K562 treated with DMSO at 1 percent for 12 hours (cell line): ENCODE data around the gene RTEL1. TPM values are rescaled to one million over a fixed set of nuclear protein-coding genes. Genes with fewer than 3 reads are reported as not detected.

Experiments used
- total RNA-seq: library from RNA; unstranded; fragments of 300-600 nt; gene quantifications from 2 replicates; pipeline ENCODE4 v1.2.3, GENCODE V29; 2022; ENCODE audit not compliant: insufficient read depth

The RTEL1 gene, protein sequence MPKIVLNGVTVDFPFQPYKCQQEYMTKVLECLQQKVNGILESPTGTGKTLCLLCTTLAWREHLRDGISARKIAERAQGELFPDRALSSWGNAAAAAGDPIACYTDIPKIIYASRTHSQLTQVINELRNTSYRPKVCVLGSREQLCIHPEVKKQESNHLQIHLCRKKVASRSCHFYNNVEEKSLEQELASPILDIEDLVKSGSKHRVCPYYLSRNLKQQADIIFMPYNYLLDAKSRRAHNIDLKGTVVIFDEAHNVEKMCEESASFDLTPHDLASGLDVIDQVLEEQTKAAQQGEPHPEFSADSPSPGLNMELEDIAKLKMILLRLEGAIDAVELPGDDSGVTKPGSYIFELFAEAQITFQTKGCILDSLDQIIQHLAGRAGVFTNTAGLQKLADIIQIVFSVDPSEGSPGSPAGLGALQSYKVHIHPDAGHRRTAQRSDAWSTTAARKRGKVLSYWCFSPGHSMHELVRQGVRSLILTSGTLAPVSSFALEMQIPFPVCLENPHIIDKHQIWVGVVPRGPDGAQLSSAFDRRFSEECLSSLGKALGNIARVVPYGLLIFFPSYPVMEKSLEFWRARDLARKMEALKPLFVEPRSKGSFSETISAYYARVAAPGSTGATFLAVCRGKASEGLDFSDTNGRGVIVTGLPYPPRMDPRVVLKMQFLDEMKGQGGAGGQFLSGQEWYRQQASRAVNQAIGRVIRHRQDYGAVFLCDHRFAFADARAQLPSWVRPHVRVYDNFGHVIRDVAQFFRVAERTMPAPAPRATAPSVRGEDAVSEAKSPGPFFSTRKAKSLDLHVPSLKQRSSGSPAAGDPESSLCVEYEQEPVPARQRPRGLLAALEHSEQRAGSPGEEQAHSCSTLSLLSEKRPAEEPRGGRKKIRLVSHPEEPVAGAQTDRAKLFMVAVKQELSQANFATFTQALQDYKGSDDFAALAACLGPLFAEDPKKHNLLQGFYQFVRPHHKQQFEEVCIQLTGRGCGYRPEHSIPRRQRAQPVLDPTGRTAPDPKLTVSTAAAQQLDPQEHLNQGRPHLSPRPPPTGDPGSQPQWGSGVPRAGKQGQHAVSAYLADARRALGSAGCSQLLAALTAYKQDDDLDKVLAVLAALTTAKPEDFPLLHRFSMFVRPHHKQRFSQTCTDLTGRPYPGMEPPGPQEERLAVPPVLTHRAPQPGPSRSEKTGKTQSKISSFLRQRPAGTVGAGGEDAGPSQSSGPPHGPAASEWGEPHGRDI (N-terminal part only)
- total RNA-seq, result 6.1 and 8.8 TPM in 2 replicates

DNA sequence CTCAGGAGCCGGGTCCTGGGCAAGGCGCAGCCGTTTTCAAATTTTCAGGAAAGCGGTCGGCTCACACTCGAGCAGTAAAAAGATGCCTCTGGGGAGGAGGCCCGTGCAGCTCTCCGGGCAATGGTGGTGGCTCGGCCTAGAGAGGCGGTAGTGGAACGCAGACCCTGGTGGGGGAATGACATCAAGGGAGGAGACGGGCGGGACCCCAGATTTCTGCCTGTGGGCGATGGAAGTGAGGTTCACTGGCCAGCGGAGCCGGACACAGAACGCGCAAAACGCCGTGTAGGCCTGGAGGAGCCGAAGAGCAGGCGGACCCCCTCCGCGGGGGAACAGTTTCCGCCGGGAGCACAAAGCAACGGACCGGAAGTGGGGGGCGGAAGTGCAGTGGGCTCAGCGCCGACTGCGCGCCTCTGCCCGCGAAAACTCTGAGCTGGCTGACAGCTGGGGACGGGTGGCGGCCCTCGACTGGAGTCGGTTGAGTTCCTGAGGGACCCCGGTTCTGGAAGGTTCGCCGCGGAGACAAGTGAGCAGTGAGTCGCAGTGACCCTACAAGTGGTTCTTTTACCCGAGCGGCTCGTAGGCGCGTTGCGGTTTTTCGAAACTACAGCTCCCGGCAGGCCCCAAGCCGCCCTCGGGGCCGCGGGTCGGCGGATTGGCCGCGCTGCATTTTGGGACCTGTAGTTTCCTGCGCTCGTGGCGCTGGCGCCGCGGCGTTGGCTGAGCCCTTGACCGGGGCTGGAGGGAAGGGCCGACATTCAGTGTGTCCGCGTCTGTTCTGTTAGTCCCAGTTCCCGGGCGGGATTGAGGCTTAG lies at the start of gene RTEL1:
Gene RTEL1, plus strand, starts transcription at position 376 of the 812 bp plus-strand sequence. CDS start 1,091 bp downstream, outside the sequence.

DNA sequence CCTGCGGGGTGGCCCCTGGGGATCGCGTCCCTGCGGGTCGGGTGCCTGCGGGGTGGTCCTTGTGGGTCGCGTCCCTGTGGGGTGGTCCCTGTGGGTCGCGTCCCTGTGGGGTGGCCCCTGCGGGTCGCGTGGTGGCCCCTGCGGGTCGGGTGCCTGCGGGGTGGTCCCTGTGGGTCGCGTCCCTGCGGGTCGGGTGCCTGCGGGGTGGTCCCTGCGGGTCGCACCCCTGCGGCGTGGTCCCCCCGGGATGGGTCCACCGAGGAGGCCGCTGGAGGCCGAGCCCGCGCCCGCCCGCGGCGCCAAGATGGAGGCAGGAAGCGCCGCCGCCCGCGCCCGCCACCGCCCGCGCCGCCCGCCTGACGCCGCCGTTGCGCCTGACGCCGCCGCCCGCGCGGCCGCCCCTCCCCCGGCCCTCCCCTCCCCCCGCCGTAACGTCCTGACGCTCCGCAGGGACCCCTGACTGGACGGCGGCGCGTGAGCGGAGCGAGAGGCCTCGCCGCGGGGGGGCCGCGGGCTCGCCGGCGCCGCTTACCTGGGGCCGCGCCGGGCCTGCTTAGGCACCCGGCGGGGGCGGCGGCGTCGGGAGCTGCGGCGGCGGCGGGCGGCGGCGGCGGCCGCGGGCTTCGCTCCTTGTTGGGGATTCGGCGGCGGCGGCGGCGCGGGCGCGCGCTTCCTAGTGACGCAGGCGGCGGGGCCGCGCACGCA lies 31.5 kb upstream of the RTEL1 start, which contains the start of gene GMEB2:
Gene GMEB2, minus strand, starts transcription at position 678 of the 705 bp plus-strand sequence. CDS start 7,704 bp downstream, outside the sequence.

DNA sequence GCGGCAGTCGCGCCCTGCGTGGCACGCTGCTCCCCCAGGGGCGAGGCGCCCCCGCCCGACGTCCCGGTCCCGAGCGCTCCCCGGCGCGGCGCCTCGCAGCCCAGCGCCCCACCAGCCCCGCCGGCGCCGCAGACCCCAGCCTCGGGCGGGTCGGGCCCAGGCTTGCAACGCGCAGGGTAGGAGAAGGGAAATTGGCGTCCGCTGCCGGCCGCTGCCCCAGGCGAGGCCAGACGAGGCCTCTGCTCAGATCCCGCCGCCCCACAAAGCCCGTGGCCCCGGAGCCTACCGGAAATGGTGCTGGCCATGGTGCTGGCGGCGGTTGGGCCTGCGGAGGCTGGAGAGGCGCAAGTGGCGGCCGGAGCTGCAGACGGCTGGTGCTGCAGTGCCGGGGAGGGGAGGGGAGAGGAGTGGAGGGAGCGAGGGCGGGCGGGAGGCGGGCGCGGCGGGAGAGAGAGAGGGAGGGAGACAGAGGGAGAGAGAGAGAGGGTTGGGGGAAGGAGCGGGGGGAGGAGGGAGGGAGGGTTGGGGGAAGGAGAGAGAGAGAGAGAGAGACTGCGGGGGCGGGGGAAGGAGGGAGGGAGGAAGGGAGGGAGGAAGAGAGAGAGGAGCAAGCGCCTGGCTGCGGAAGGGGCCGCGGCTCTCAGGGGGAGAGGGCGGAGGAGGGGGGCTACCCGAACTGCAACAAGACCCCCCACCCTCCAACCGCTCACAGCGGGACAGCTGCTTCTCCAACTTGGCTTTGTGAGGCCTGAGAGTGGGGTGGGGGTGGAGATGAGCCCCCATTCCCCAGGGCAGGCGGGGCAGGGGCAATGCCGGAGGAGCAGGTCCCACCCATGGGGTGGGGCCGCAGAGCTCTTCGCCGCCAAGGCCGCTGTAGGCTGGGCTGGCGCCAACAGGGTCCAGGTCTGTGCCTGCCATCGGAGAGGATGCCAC lies 4.8 kb upstream of the RTEL1 start, which contains the start of gene STMN3:
Gene STMN3, minus strand, starts transcription at position 384 of the 933 bp plus-strand sequence. Its CDS starts 79 bp downstream, at position 305.

DNA sequence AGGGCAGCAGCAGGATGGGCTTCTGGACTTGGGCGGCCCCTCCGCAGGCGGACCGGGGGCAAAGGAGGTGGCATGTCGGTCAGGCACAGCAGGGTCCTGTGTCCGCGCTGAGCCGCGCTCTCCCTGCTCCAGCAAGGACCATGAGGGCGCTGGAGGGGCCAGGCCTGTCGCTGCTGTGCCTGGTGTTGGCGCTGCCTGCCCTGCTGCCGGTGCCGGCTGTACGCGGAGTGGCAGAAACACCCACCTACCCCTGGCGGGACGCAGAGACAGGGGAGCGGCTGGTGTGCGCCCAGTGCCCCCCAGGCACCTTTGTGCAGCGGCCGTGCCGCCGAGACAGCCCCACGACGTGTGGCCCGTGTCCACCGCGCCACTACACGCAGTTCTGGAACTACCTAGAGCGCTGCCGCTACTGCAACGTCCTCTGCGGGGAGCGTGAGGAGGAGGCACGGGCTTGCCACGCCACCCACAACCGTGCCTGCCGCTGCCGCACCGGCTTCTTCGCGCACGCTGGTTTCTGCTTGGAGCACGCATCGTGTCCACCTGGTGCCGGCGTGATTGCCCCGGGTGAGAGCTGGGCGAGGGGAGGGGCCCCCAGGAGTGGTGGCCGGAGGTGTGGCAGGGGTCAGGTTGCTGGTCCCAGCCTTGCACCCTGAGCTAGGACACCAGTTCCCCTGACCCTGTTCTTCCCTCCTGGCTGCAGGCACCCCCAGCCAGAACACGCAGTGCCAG lies 38.7 kb downstream of the RTEL1 start, which contains the start of gene TNFRSF6B:
Gene TNFRSF6B, plus strand, starts transcription at position 25 of the 729 bp plus-strand sequence. Its CDS starts 116 bp downstream, at position 141.

DNA sequence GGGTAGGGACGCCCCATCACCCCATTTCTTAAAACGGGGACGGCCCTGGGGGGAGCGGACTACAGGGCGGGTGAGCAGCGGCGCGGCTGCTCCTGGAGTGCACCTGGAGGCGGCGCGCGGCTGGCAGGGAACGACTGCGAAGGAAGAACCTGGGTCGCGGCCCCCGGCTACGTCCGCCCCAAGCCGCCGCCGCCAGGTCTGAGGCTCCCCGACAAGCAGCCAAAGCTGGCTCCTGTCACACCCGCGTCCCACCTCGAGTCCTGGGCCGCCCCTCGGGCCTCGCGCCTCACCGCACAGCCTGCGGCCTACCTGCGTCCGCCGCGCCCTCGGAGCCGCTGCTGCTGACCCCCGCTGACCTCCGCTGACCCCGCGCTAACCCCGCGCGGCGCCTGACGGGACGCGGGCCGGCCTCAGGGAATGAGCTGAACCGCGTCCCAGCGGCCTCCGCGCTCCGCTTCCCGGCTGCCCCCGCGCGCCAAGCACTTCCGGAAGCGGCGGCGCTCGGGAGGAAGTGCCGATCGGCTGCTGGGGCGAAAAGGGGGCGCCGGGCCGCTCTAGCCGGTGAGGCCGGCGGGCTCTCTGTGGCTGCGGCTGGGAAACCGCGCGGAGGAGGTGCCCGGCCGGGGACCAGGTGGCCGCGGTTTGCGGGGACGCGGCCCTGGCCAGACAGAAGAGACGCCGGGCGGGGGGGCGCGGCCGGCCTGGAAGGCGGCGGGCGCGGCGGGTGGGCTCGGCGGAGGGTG lies 49.6 kb downstream of the RTEL1 start, which contains the start of the genes ARFRP1 and ZGPAT:
Gene ARFRP1, minus strand, starts transcription at position 419 of the 743 bp plus-strand sequence. CDS start 885 bp downstream, outside the sequence.
Gene ZGPAT, plus strand, starts transcription at position 482 of the 743 bp plus-strand sequence. CDS start 542 bp downstream, outside the sequence.

DNA sequence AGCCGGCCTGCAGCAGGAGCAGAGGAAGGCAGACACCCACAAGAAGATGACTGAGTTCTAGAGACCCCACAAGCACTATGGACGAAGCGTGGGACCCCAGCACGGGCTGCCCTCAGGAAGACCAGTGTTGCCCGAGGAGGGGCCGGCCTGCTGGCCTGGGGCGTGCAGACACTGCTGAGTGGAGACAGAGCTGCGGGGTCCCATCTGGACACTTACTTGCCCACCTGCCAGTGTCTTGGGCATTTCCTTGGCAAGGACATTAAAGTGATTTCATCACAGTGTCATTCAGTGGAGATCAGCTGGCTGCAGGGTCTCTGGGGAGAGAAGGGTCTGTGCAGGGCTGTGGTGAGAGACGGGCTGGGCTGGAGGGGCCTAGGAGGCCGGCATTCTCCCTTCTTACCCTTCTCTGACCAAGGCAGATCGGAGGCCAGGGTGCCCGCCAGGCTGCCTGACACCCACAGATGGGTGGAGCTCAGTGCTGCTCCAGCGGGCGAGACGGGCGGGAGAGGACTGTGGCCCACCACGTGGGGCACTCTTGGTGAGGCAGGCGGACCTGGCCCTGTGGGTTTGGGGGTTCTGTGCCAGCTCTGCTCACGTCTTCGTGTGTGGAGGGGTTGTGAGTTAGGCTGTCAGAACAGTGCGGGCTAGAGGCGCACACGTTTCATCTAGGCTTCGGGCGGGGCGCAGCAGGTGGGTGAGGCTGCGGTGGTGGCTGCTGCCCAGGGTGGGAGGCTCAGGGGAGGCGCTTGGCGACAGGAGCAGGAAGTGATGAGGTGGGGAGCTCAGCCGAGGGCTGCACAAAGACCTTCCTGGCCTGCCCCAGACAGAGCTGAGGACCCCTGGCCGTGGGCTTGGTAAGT lies 78.0 kb downstream of the RTEL1 start, which contains the start of gene LIME1:
Gene LIME1, plus strand, starts transcription at position 806 of the 860 bp plus-strand sequence. CDS start 886 bp downstream, outside the sequence.

DNA sequence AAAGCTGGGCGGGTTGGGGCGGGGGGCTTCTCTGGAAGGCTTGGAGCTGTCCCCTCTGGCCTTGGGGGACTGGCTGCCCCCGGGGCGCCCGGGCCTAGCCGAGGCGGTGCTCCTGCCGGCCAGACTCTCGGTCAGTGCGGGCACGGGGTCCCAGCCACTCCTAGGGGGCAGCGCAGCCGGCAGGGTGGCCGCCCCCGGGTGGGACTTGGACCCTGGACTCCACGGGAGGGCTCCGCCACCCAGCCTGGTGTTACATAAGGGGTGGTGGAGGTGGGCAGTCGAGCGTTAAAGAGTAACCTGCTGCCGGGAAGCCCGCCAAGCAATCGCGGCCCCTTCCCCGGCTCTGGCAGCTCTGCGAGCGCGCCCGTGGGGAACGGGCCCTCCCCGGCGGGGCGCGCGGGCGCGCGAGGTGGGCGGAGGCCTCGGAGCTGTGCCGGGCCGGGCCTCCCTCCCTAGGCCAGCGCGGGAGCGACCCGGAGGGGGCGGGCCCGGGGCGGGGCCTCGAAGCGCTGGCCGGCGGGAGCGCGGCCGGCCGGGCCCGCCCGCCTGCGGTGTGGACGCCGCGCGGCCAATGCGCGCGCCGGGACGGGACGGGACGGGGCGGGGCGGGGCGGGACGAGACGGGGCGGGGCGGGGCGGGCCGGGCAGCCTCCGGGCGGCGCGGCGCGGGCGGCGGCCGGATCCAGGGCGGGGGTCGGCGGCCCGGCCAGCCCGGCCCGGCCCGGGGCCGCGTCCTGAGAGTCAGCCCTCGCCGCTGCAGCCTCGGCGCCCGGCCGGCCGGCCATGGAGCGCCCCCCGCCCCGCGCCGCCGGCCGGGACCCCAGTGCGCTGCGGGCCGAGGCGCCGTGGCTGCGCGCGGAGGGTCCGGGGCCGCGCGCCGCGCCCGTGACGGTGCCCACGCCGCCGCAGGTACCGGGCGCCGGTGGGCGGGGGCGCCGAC lies 81.3 kb downstream of the RTEL1 start, which contains the start of gene SLC2A4RG:
Gene SLC2A4RG, plus strand, starts transcription at position 647 of the 940 bp plus-strand sequence. Its CDS starts 137 bp downstream, at position 784.

Other genes with a start within 250 kb of the RTEL1 start
- not detected in 2 replicates for gene KCNQ2, start 185.7 kb upstream of the RTEL1 start, total RNA-seq
- 52.9 and 73.8 TPM in 2 replicates for gene EEF1A2, start 159.2 kb upstream of the RTEL1 start, total RNA-seq
- gene PPDPF, start 137.5 kb upstream of the RTEL1 start, total RNA-seq, result 155 and 180 TPM in 2 replicates
- gene PTK6, start 120.9 kb upstream of the RTEL1 start, total RNA-seq, result not detected in 2 replicates
- gene SRMS, start 110.6 kb upstream of the RTEL1 start, total RNA-seq, result not detected in 2 replicates
- 0.52 TPM in 1 of 2 replicates, not detected in the other for gene FNDC11, start 104.2 kb upstream of the RTEL1 start, total RNA-seq
- gene HELZ2, start 84.1 kb upstream of the RTEL1 start, total RNA-seq, result 14.7 and 45.5 TPM in 2 replicates
- gene GMEB2, start 31.2 kb upstream of the RTEL1 start, total RNA-seq, result 5.8 and 9.2 TPM in 2 replicates
- gene STMN3, start 4.9 kb upstream of the RTEL1 start, total RNA-seq, result 9.1 and 10.9 TPM in 2 replicates
- 2.3 and 2.9 TPM in 2 replicates for gene TNFRSF6B, start 38.3 kb downstream of the RTEL1 start, total RNA-seq
- 28.6 and 32.5 TPM in 2 replicates for gene ARFRP1, start 49.7 kb downstream of the RTEL1 start, total RNA-seq
- gene ZGPAT, start 49.7 kb downstream of the RTEL1 start, total RNA-seq, result 10.2 and 14.4 TPM in 2 replicates
- 14.9 and 18.6 TPM in 2 replicates for gene LIME1, start 78.4 kb downstream of the RTEL1 start, total RNA-seq
- gene SLC2A4RG, start 81.5 kb downstream of the RTEL1 start, total RNA-seq, result 43.8 and 55.1 TPM in 2 replicates
- gene ZBTB46, start 173.0 kb downstream of the RTEL1 start, total RNA-seq, result 1.8 and 3.3 TPM in 2 replicates
- 6.2 and 7.0 TPM in 2 replicates for gene ABHD16B, start 203.2 kb downstream of the RTEL1 start, total RNA-seq
- 62.8 and 93.1 TPM in 2 replicates for gene TPD52L2, start 207.0 kb downstream of the RTEL1 start, total RNA-seq
- gene DNAJC5, start 236.8 kb downstream of the RTEL1 start, total RNA-seq, result 26.3 and 48.9 TPM in 2 replicates